ENCODE data around the gene LOXHD1.

GRCh38 chr18:46429130-46429529 is 227.9 kb downstream of the LOXHD1 start:
- TF ChIP-seq CTCF (IDR thresholded peaks at IDR 0.05) = no peak
- TF ChIP-seq POLR2A (IDR thresholded peaks at IDR 0.05) = no peak
